K562 (cell line): Measurements from ENCODE around the gene PSMB11. TPM values are rescaled to one million over a fixed set of nuclear protein-coding genes. Genes with fewer than 3 reads are reported as not detected.

Experiments used
- ATAC-seq: fragments of 200-7000 bp; cut with Tn5 transposase; 3 replicates; pipeline ENCODE4 v1.9.1; 2020; ENCODE audit warnings: moderate library complexity
- BruUV-seq: library from RNA; stranded (reverse); fragments of 400-500 nt; replicated peaks from 2 replicates; lab custom pipeline; 2021; lab: Mats Ljungman, UMichigan
- CTCF ChIA-PET: fragments of 300-600 bp; formaldehyde crosslinking; extraction: SDS; loops from one replicate; lab custom pipeline; 2021; ENCODE audit warnings: low intra/inter-chr PET ratio; lab: Yijun Ruan, JAX
- POLR2A ChIA-PET: fragments of 300-600, 350-650 bp; sonication (Branson Sonifier 250); formaldehyde crosslinking; extraction: SDS; loops from one replicate; lab custom pipeline; 2021; ENCODE audit warnings: antibody characterized with exemption, inconsistent platforms; lab: Yijun Ruan, JAX
- DNase-seq, 4 experiments: peaks; one replicate each; pipeline versions ENCODE4 v3.0.0 to v3.0.0-alpha.2; 2011 to 2018; ENCODE audit warnings: low spot score in 3 of 4, mixed read lengths in 3 of 4; ENCODE audit errors: extremely low read depth in 1 of 4
- FAIRE-seq: peaks from 2 replicates; lab custom pipeline; 2011; peaks lifted over from hg19 to GRCh38; lab: Jason Lieb, UNC
- H2AFZ ChIP-seq: 2 replicates; pipeline ENCODE4 v1.6.0; 2011; ENCODE audit warnings: low read depth, low read length, control low read depth, inconsistent platforms
- H3K27ac ChIP-seq: fragments of 200-600 bp; 3 replicates; pipeline ENCODE4 v1.8.0; 2011; ENCODE audit warnings: low read depth, mild to moderate bottlenecking, control low read depth, inconsistent platforms, low read length, moderate library complexity, mixed read lengths; ENCODE audit errors: extremely low read depth
- H3K27me3 ChIP-seq, 2 experiments: fragments of 300-600 bp in 1 of 2; 2 replicates in 1 of 2; 3 replicates in 1 of 2; pipeline versions ENCODE4 v1.6.0 to v1.8.0; 2011; ENCODE audit warnings: inconsistent platforms in 2 of 2, low read length in 2 of 2, mild to moderate bottlenecking in 1 of 2, mixed read lengths in 1 of 2, moderate library complexity in 1 of 2; ENCODE audit not compliant: control insufficient read depth in 2 of 2, insufficient read depth in 2 of 2
- H3K36me3 ChIP-seq: fragments of 300-600 bp; 3 replicates; pipeline ENCODE4 v1.8.0; 2011; ENCODE audit warnings: mild to moderate bottlenecking, low read length, inconsistent platforms; ENCODE audit not compliant: control insufficient read depth, insufficient read depth
- H3K4me1 ChIP-seq, 2 experiments: fragments of 200-600 bp in 1 of 2; replicated peaks in 1 of 2; 2 replicates in 1 of 2; 3 replicates in 1 of 2; pipeline versions ENCODE4 v1.5.1 to v1.8.0; 2011; ENCODE audit warnings: inconsistent platforms in 2 of 2, low read length in 2 of 2, mild to moderate bottlenecking in 1 of 2, mixed read lengths in 1 of 2, moderate library complexity in 1 of 2; ENCODE audit not compliant: control insufficient read depth in 2 of 2, insufficient read depth in 2 of 2
- H3K4me2 ChIP-seq: 2 replicates; pipeline ENCODE4 v1.6.1; 2011; ENCODE audit warnings: low read length, control low read depth, inconsistent platforms, mixed read lengths; ENCODE audit not compliant: insufficient read depth
- H3K4me3 ChIP-seq: fragments of 200-600 bp; sonication (generic), shearing (Covaris generic); 2 replicates; pipeline ENCODE4 v1.5.1; 2016; ENCODE audit warnings: control low read depth, inconsistent platforms
- H3K79me2 ChIP-seq: fragments of 200-600 bp; 3 replicates; pipeline ENCODE4 v1.8.0; 2011; ENCODE audit warnings: low read length, inconsistent platforms; ENCODE audit not compliant: control insufficient read depth, insufficient read depth
- H3K9ac ChIP-seq, 2 experiments: 2 replicates each; pipeline versions ENCODE4 v1.6.0 to v1.6.1; 2011; ENCODE audit warnings: low read depth in 2 of 2, low read length in 2 of 2, control low read depth in 1 of 2, inconsistent platforms in 1 of 2, mild to moderate bottlenecking in 1 of 2, mixed read lengths in 1 of 2; ENCODE audit not compliant: insufficient read depth in 1 of 2
- H3K9me1 ChIP-seq: one replicate; pipeline ENCODE4 v1.6.0; 2011; ENCODE audit warnings: inconsistent platforms, mild to moderate bottlenecking, low read length, moderate library complexity; ENCODE audit not compliant: control insufficient read depth, insufficient read depth
- H3K9me3 ChIP-seq: replicated peaks from 2 replicates; pipeline ENCODE4 v1.5.1; 2011; ENCODE audit warnings: low read depth, low read length, inconsistent platforms; ENCODE audit not compliant: control insufficient read depth, insufficient read depth
- H4K20me1 ChIP-seq: replicated peaks from 2 replicates; pipeline ENCODE4 v1.6.1; 2011; ENCODE audit warnings: low read length, inconsistent platforms, mixed read lengths; ENCODE audit not compliant: control insufficient read depth, insufficient read depth
- ATF3 ChIP-seq, 2 experiments: fragments of 450-650 bp in 1 of 2; sonication (generic) in 1 of 2; formaldehyde crosslinking in 1 of 2; IDR thresholded peaks in 1 of 2; conservative IDR thresholded peaks in 1 of 2; 2 replicates each; pipeline versions ENCODE4 v1.6.1 to v1.8.1; 2016 to 2023; ENCODE audit warnings: mild to moderate bottlenecking in 2 of 2, moderate library complexity in 2 of 2, inconsistent platforms in 1 of 2, missing genetic modification reagents in 1 of 2
- BCL6 ChIP-seq: fragments of 250-450 bp; sonication (Bioruptor Pico); IDR thresholded peaks from 2 replicates; pipeline ENCODE4 v1.4.0; 2020
- CUX1 ChIP-seq: fragments of 200-800 bp; sonication (Bioruptor generic); IDR thresholded peaks from 2 replicates; pipeline ENCODE4 v1.6.1; 2016; ENCODE audit warnings: missing genetic modification characterization, missing compliant biosample characterization
- GATAD2A ChIP-seq: fragments of 450-650 bp; IDR thresholded peaks from 2 replicates; pipeline ENCODE4 v1.6.1; 2017
- HOXB6 ChIP-seq: fragments of 250-450 bp; sonication (Bioruptor Pico); IDR thresholded peaks from 2 replicates; pipeline ENCODE4 v1.5.1; 2022; ENCODE audit warnings: mild to moderate bottlenecking, borderline replicate concordance
- ILK ChIP-seq: fragments of 450-650 bp; IDR thresholded peaks from 2 replicates; pipeline ENCODE4 v1.6.1; 2016; ENCODE audit warnings: missing genetic modification characterization, low read depth, mild to moderate bottlenecking, missing compliant biosample characterization, moderate library complexity, borderline replicate concordance
- KHSRP ChIP-seq: fragments of 450-650 bp; IDR thresholded peaks from 2 replicates; pipeline ENCODE4 v1.6.1; 2017
- NFIC ChIP-seq: fragments of 450-650 bp; IDR thresholded peaks from 2 replicates; pipeline ENCODE4 v1.6.1; 2017; ENCODE audit warnings: mild to moderate bottlenecking, inconsistent platforms
- RB1 ChIP-seq: fragments of 450-650 bp; IDR thresholded peaks from 2 replicates; pipeline ENCODE4 v1.6.1; 2017; ENCODE audit warnings: low read depth, mild to moderate bottlenecking
- SMAD2 ChIP-seq: fragments of 150-350 bp; IDR thresholded peaks from 2 replicates; pipeline ENCODE4 v1.6.1; 2014; ENCODE audit warnings: low read depth, mild to moderate bottlenecking, low read length
- TAF15 ChIP-seq: fragments of 200-400 bp; formaldehyde crosslinking; IDR thresholded peaks from 2 replicates; pipeline ENCODE4 v1.6.1; 2017; ENCODE audit warnings: mild to moderate bottlenecking, low read depth, low read length, moderate library complexity
- TCF3 ChIP-seq: sonication (generic); formaldehyde crosslinking; IDR thresholded peaks from 2 replicates; pipeline ENCODE4 v1.4.0; 2020; ENCODE audit warnings: mild to moderate bottlenecking, missing genetic modification reagents
- ZBTB5 ChIP-seq: fragments of 450-650 bp; IDR thresholded peaks from 2 replicates; pipeline ENCODE4 v1.6.1; 2017; ENCODE audit warnings: antibody characterized with exemption
- ZNF444 ChIP-seq: fragments of 250-450 bp; sonication (Bioruptor Pico); IDR thresholded peaks from 2 replicates; pipeline ENCODE4 v1.4.0; 2020; ENCODE audit warnings: mild to moderate bottlenecking, moderate library complexity
- WGBS: fragments of 100-300 bp; shearing (Covaris generic); methylation state at CpG from one replicate; pipeline ENCODE4 v1.1.6; 2016; ENCODE audit warnings: low coverage, mixed read lengths; ENCODE audit not compliant: insufficient coverage; ENCODE audit errors: missing lambda C conversion rate; 5-methylcytosine and 5-hydroxymethylcytosine counted together
- in situ Hi-C: fragments of 300-500 bp; cut with MboI; formaldehyde crosslinking; loops from 4 replicates; pipeline ENCODE4 v1.15.0; 2018; ENCODE audit warnings: inconsistent platforms, mixed read lengths
- intact Hi-C: fragments of 100-400 bp; cut with micrococcal nuclease; formaldehyde crosslinking; loops from 2 replicates; pipeline ENCODE4 v1.14.2; 2022
- polyA plus RNA-seq, 8 experiments: library from polyadenylated mRNA; depleted of rRNA in 4 of 8; stranded (reverse) in 5 of 8; unstranded in 3 of 8; fragments of >200 nt; fragmentation: Nextera tagmentation in 2 of 8; fragmentation: Illumina TruSeq in 1 of 8; extraction: Ambion mirVana in 2 of 8; extraction: Trizol in 1 of 8; gene quantifications; 2 replicates each; pipeline versions ENCODE4 v1.2.1 to v1.2.3, GENCODE V29; 2011 to 2014; ENCODE audit warnings: inconsistent platforms in 1 of 8, missing spikeins in 1 of 8
- total RNA-seq, 7 experiments: library from RNA; depleted of rRNA in 6 of 7; stranded (reverse); fragments of >200 nt in 6 of 7; fragmentation: Illumina TruSeq in 2 of 7; extraction: Trizol in 2 of 7; gene quantifications; 2 replicates each; pipeline versions ENCODE4 v1.2.1 to v1.2.3, GENCODE V29; 2011 to 2021; ENCODE audit warnings: low replicate concordance in 1 of 7

The PSMB11 gene
- total and polyA plus RNA-seq, 9 of the 15 experiments (the other 6 are each of a cell fraction or from before 2014, with no cell fraction given), result not detected

- peaks cover 0 to 5% of the 10 kb centered on the region in 2 experiments; a peak in 2 of 5 replicates for H3K4me1 ChIP-seq
- POLR2A ChIA-PET, result interaction anchor here (0.8 kb wide), 1 partner anchor 1631 kb away, joined by 3 read pairs; no protein-coding TSS in a partner anchor
- H3K79me2 ChIP-seq, result peaks cover 32% of the 10 kb centered on the region
- in situ Hi-C loops, result no loop called here
- CTCF ChIA-PET, result no interaction called here
- H3K9me1 ChIP-seq, result peaks cover 5% of the 10 kb centered on the region
- FAIRE-seq, result no peak
- no peak overlapping the region for H3K4me3 ChIP-seq
- no peak overlapping the region for H3K9ac ChIP-seq
- no peak for ATAC-seq
- 89% methylated on average over 5 of the region's 5 CpGs for WGBS
- intact Hi-C loops, result no loop called here
- H3K36me3 ChIP-seq, result peaks cover 94% of the 10 kb centered on the region
- H3K27ac ChIP-seq, result no peak overlapping the region
- H3K9me3 ChIP-seq, result no peaks in the 10 kb centered on the region
- peaks cover 12% of the 10 kb centered on the region; the same call in 1 of the 2 replicates for H4K20me1 ChIP-seq
- no TSS peak for BruUV-seq
- H3K27me3 ChIP-seq, result no peaks in the 10 kb centered on the region
- no peak for DNase-seq
- no peak overlapping the region for H2AFZ ChIP-seq
- no peak overlapping the region for H3K4me2 ChIP-seq
- TF ChIP-seq RB1 (no peak), ILK (tag) (no peak), TCF3 (CRISPR knock-in tag) (no peak), SMAD2 (no peak), ZBTB5 (no peak), BCL6 (CRISPR knock-in tag) (no peak), HOXB6 (CRISPR knock-in tag) (no peak), ZNF444 (CRISPR knock-in tag) (no peak), ATF3 (IDR thresholded peaks at IDR 0.05) (no peak), ATF3 (CRISPR knock-in tag; conservative IDR thresholded peaks at IDR 0.05) (no peak), CUX1 (no peak), KHSRP (no peak), NFIC (no peak), TAF15 (no peak), GATAD2A (no peak)
Measured at GRCh38 chr14:23063601-23064000, 21.6 kb downstream of the PSMB11 start.
